Stimulated activated naive CD8-positive, alpha-beta T cell treated with anti-CD3 and anti-CD28 coated beads, Interleukin-15, amount 100 ng/mL, for 72 hours (primary cell): ENCODE results near the gene SEC24D.
A peak's percentile ranks its signal among the peaks of the same experiment; 100 is the strongest.
"Not testable (repeated sequence)": the region's sequence is repeated elsewhere in the genome, so short reads cannot be mapped to it uniquely, and the experiment has no call there.

Experiments
- ATAC-seq: fragments of 150-1000 bp; cut with Tn5 transposase; 2 replicates; pipeline ENCODE4 v1.10.0; 2021; ENCODE audit warnings: mild to moderate bottlenecking, moderate library complexity
- DNase-seq, 2 donors: peaks; one replicate each; pipeline ENCODE4 v3.0.0; 2021 to 2022
- H3K27ac Mint-ChIP-seq, 2 donors: one replicate each; pipeline ENCODE4 v1.8.0; 2022; ENCODE audit warnings: mild to moderate bottlenecking in 2 of 2, mixed read lengths in 2 of 2, moderate library complexity in 2 of 2
- H3K27me3 Mint-ChIP-seq: one replicate; pipeline ENCODE4 v1.8.0; 2022; ENCODE audit warnings: mixed read lengths
- H3K4me1 Mint-ChIP-seq: one replicate; pipeline ENCODE4 v1.8.0; 2022; ENCODE audit warnings: mild to moderate bottlenecking, mixed read lengths
- H3K4me3 Mint-ChIP-seq, 2 donors: one replicate each; pipeline ENCODE4 v1.8.0; 2022; ENCODE audit warnings: mild to moderate bottlenecking in 2 of 2, mixed read lengths in 2 of 2, moderate library complexity in 1 of 2
- H3K9me3 Mint-ChIP-seq, 2 donors: one replicate each; pipeline ENCODE4 v1.8.0; 2022; ENCODE audit warnings: mixed read lengths in 2 of 2

The SEC24D gene

GRCh38 chr4:118835571-118836300 lies at the start of gene SEC24D:
SEC24D (minus strand) TSS chr4:118836126; CDS start chr4:118833696, 2,430 bp downstream.
- peaks cover 6% of the 10 kb centered on the region for H3K4me1 Mint-ChIP-seq
- peak; percentile 91 for ATAC-seq
- H3K9me3 Mint-ChIP-seq: no peaks in the 10 kb centered on the region
- H3K4me3 Mint-ChIP-seq: peak within 1 kb of the TSS; percentile 89 to 98
- peak within 1 kb of the TSS; percentile 98 to 99 for H3K27ac Mint-ChIP-seq
- no peaks in the 10 kb centered on the region for H3K27me3 Mint-ChIP-seq
- DNase-seq: peak; percentile 83 to 84

- H3K27me3 Mint-ChIP-seq: peaks cover 28% of the 10 kb centered on the region
- no peak overlapping the region for H3K27ac Mint-ChIP-seq
- no peaks in the 10 kb centered on the region for H3K9me3 Mint-ChIP-seq
- no peak for DNase-seq
- no peak for ATAC-seq
- H3K4me3 Mint-ChIP-seq: no peak overlapping the region
- peaks cover 12% of the 10 kb centered on the region for H3K4me1 Mint-ChIP-seq
Measured at GRCh38 chr4:118884716-118885115, 48.8 kb upstream of the SEC24D start.

DNA sequence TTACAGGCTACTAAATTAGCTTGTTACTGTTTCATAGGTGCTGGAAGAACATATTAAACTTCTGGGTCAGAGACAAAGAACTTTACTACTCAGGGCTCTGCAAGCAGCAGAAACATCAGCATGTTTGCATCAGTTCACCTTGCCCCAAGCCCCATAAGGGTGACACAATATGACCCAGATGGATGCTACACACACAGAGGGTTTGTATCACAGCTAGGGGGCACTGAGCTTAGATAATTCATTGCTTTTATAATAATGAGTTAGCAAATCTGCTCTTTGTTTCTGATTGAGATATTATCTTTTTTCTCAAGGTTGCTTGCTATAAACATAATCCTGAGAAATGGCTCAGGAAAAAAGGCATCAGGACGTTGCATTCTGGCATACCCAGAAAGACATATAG lies 47.9 kb upstream of the SEC24D start:
- Mint-ChIP-seq H3K4me3 (no peak overlapping the region), H3K9me3 (no peaks in the 10 kb centered on the region), H3K27me3 (peaks cover 20% of the 10 kb centered on the region), H3K4me1 (peaks cover 6% of the 10 kb centered on the region), H3K27ac (peak overlapping the region in 1 of 2 donors; percentile 19)
- no peak for ATAC-seq
- DNase-seq: no peak

- Mint-ChIP-seq H3K4me1 (no peaks in the 10 kb centered on the region), H3K9me3 (no peaks in the 10 kb centered on the region), H3K27me3 (peaks cover 4% of the 10 kb centered on the region), H3K4me3 (no peak overlapping the region), H3K27ac (no peak overlapping the region)
- ATAC-seq (no peak), DNase-seq (no peak)
Measured at GRCh38 chr4:118881512-118882146, 45.7 kb upstream of the SEC24D start.

DNA sequence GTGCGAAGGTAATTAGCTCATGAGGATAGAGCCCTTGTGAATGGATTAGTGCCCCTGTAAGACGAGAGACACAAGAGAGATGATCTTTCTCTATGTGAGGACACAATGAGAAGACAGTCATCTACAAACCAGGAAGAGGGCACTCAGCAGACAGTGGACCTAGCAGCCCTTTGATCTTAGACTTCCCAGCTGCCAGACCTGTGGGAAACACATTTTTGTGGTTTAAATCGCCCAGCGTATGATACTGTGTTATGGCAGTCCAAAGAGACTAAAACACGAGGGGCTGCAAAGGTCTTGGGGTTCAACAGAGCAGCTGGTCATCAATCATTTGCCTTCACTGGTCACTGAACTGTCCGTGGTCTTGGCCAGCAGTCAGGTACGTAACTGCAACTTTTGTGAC lies 43.5 kb upstream of the SEC24D start:
- no peaks in the 10 kb centered on the region for H3K27me3 Mint-ChIP-seq
- no peak overlapping the region for H3K27ac Mint-ChIP-seq
- no peaks in the 10 kb centered on the region for H3K4me1 Mint-ChIP-seq
- no peak overlapping the region for H3K4me3 Mint-ChIP-seq
- no peaks in the 10 kb centered on the region for H3K9me3 Mint-ChIP-seq
- ATAC-seq (no peak), DNase-seq (no peak)

- not testable (repeated sequence) for DNase-seq, H3K4me1 Mint-ChIP-seq, H3K27me3 Mint-ChIP-seq, H3K9me3 Mint-ChIP-seq, H3K27ac Mint-ChIP-seq, ATAC-seq, H3K4me3 Mint-ChIP-seq
Measured at GRCh38 chr4:118878507-118878906, 42.6 kb upstream of the SEC24D start.

GRCh38 chr4:118877797-118878196 lies 41.9 kb upstream of the SEC24D start:
- no peak overlapping the region for H3K27ac Mint-ChIP-seq
- no peak overlapping the region for H3K4me3 Mint-ChIP-seq
- no peaks in the 10 kb centered on the region for H3K9me3 Mint-ChIP-seq
- no peaks in the 10 kb centered on the region for H3K4me1 Mint-ChIP-seq
- ATAC-seq: no peak
- no peaks in the 10 kb centered on the region for H3K27me3 Mint-ChIP-seq
- DNase-seq: no peak

GRCh38 chr4:118872181-118872580 lies 36.3 kb upstream of the SEC24D start:
- no peaks in the 10 kb centered on the region for H3K27me3 Mint-ChIP-seq
- no peak for ATAC-seq
- H3K9me3 Mint-ChIP-seq: no peaks in the 10 kb centered on the region
- no peak overlapping the region for H3K4me3 Mint-ChIP-seq
- H3K27ac Mint-ChIP-seq: no peak overlapping the region
- no peaks in the 10 kb centered on the region for H3K4me1 Mint-ChIP-seq
- DNase-seq: no peak

DNA sequence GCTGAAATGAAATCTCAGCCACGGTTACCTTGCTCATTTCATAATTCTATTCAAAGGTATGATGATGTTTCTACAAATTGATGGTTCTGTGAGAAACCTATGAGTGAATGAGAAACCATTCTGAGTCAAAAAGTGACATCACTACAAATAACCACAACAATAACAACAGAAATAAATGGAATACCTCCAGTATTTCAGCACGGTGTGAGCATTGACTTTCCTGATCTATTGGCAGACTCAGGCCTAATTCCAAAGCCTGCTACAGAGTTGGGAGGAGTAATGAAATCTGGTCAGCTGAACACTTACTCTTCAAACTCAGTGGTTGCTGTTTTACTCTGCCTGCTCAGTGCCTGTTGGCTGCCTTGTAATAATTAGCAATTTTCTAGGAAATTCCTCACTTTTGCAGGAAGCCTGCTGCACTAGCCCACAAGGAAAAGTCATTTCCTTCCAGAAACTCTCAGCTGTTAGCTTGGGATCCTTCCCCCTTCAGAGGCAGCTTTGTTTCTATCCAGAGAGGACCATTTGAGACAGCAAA lies 33.9 kb upstream of the SEC24D start:
- Mint-ChIP-seq H3K9me3 (no peaks in the 10 kb centered on the region), H3K27ac (no peak overlapping the region), H3K4me1 (peaks cover 6% of the 10 kb centered on the region), H3K4me3 (no peak overlapping the region), H3K27me3 (no peaks in the 10 kb centered on the region)
- no peak for DNase-seq
- ATAC-seq: no peak

- no peaks in the 10 kb centered on the region for H3K27me3 Mint-ChIP-seq
- H3K4me1 Mint-ChIP-seq: peaks cover 6% of the 10 kb centered on the region
- no peak overlapping the region for H3K27ac Mint-ChIP-seq
- H3K9me3 Mint-ChIP-seq: no peaks in the 10 kb centered on the region
- DNase-seq (no peak), ATAC-seq (no peak)
- no peak overlapping the region for H3K4me3 Mint-ChIP-seq
Measured at GRCh38 chr4:118867311-118868067, 31.6 kb upstream of the SEC24D start.

- Mint-ChIP-seq H3K4me1 (peaks cover 6% of the 10 kb centered on the region), H3K9me3 (no peaks in the 10 kb centered on the region), H3K27ac (no peak overlapping the region), H3K27me3 (no peaks in the 10 kb centered on the region), H3K4me3 (no peak overlapping the region)
- DNase-seq: no peak
- ATAC-seq: no peak
Measured at GRCh38 chr4:118866442-118866841, 30.5 kb upstream of the SEC24D start.

- peaks cover 6% of the 10 kb centered on the region for H3K4me1 Mint-ChIP-seq
- DNase-seq: no peak
- no peak overlapping the region for H3K4me3 Mint-ChIP-seq
- no peaks in the 10 kb centered on the region for H3K9me3 Mint-ChIP-seq
- no peaks in the 10 kb centered on the region for H3K27me3 Mint-ChIP-seq
- H3K27ac Mint-ChIP-seq: no peak overlapping the region
- no peak for ATAC-seq
Measured at GRCh38 chr4:118865091-118865708, 29.3 kb upstream of the SEC24D start.

- no peak for ATAC-seq
- Mint-ChIP-seq H3K27me3 (no peaks in the 10 kb centered on the region), H3K9me3 (no peaks in the 10 kb centered on the region), H3K4me1 (no peaks in the 10 kb centered on the region), H3K4me3 (no peak overlapping the region), H3K27ac (no peak overlapping the region)
- DNase-seq: no peak
Measured at GRCh38 chr4:118858779-118859178, 22.9 kb upstream of the SEC24D start.

DNA sequence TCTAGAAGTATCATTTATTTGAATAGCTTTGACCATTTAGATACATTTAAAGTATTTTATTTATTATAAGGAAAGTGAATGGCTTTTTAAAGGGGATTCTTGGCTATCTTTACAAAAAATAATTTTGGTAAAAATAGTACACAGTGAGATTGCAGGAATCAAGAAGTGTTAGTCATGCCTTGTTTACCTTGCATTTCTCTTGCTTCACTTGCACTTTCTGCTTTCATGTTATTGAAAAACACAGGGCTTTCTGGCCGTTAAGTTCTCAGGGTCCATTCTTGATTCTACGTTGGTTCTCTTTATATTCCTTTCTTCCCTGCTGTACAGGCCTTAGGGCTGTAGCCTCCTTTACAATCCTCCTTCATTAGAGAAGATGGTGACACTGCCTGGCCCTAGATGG lies 21.8 kb upstream of the SEC24D start:
- no peaks in the 10 kb centered on the region for H3K9me3 Mint-ChIP-seq
- DNase-seq (no peak), ATAC-seq (no peak)
- no peaks in the 10 kb centered on the region for H3K4me1 Mint-ChIP-seq
- H3K4me3 Mint-ChIP-seq: no peak overlapping the region
- H3K27ac Mint-ChIP-seq: no peak overlapping the region
- no peaks in the 10 kb centered on the region for H3K27me3 Mint-ChIP-seq

- peaks cover 0 to 9% of the 10 kb centered on the region in 2 donors for H3K9me3 Mint-ChIP-seq
- peak overlapping the region; percentile 97 to 99 for H3K27ac Mint-ChIP-seq
- DNase-seq: peak in 1 of 2 donors; percentile 27
- peak; percentile 87 for ATAC-seq
- H3K27me3 Mint-ChIP-seq: peaks cover 15% of the 10 kb centered on the region
- peak overlapping the region; percentile 90 to 99 for H3K4me3 Mint-ChIP-seq
- H3K4me1 Mint-ChIP-seq: peaks cover 16% of the 10 kb centered on the region
Measured at GRCh38 chr4:118850488-118851173, 14.7 kb upstream of the SEC24D start.
